HG02642 (cell line): Measurements from ENCODE around the gene RNF103.

Source experiments
- ATAC-seq: cut with Tn5 transposase; IDR thresholded peaks from one replicate; pipeline ENCODE4 v1.9.1; 2021; ENCODE audit warnings: mild to moderate bottlenecking; ENCODE audit not compliant: unreplicated experiment, poor library complexity

Gene RNF103

GRCh38 chr2:86577817-86578456 lies 45.7 kb downstream of the RNF103 start:
- ATAC-seq: no peak

DNA sequence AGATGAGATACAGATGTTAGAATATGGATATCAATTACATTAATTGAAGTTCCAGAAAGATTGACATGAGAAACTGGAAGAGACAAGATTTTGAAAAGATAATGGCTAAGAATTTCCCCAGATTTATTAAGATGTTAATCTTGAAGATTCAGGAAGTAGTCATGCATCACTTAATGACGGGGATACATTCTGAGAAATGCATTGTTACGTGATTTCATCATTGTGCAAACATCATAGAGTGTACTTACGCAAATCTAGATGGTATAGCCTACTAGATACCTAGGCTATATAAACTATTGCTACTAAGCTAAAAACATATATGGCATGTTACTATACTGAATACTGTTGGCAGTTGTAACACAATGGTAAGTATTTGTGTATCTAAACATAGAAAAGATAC lies 53.6 kb downstream of the RNF103 start:
- no peak for ATAC-seq

DNA sequence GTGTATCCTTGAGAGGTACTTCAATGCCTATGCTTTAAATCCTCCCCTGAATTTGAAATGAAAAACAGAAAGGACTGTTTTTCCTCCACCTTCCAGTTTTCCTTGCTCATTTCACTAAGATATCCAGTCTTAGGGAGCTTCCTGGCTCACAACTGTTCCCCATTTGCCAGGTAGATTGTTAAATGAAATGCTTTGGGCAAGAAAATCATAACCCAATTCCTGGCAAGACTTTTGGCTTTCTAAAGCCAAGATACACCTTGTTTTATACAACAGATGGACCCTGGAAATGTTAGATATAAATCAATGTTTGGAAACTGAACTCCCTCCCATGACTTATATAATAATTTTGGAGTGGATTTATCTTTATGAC lies 56.9 kb downstream of the RNF103 start:
- ATAC-seq: no peak

DNA sequence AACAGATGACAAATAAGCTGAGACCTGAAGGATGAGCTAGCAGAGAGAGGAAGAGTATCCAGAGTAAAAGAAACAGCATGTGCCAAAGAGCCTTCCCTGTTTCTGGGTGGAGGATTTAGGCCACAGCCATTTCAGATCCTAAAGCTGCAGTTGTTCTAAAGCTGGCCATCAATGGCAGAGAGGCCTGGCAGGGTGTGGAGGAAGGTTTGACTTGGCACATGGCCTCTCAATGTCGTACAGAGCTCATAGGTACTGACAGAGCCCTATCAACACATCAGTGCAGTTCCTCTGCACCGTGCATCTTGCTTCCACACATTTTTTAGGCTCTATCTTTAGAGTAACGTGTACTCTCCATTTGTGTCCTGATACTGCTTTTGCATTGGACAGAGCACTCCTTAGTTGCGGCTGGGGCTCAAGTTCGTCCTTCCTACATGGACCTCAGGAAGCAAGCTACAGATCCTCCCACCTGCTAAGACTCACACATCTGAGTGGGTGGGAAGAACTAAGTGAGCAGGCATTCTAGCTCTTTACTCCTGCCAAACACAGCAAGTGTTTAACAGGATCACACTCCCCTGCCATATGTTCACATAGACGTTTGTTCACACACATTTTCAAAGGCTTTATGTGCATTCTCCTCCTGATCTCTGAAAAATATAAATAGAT lies 57.4 kb downstream of the RNF103 start:
- no peak for ATAC-seq

DNA sequence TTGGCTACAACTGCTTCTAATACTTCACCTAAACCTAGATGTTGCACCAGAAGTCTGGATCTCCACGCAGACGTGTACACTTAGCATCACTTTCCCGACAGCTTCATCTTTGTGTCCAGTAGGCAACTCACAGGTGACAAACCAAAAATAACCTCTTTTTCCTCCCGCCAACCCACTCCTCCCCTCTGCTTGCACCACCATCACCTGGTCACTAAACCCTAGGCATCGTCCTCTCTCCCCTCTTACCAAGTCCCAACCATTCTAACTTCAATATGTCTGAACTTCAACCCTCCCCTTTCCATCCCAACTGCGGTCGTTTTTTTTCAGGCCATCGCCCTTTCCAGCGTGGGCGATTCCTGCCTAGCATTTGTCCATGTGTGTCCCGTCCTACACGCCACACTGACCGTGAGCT lies 60.0 kb downstream of the RNF103 start:
- ATAC-seq: no peak

DNA sequence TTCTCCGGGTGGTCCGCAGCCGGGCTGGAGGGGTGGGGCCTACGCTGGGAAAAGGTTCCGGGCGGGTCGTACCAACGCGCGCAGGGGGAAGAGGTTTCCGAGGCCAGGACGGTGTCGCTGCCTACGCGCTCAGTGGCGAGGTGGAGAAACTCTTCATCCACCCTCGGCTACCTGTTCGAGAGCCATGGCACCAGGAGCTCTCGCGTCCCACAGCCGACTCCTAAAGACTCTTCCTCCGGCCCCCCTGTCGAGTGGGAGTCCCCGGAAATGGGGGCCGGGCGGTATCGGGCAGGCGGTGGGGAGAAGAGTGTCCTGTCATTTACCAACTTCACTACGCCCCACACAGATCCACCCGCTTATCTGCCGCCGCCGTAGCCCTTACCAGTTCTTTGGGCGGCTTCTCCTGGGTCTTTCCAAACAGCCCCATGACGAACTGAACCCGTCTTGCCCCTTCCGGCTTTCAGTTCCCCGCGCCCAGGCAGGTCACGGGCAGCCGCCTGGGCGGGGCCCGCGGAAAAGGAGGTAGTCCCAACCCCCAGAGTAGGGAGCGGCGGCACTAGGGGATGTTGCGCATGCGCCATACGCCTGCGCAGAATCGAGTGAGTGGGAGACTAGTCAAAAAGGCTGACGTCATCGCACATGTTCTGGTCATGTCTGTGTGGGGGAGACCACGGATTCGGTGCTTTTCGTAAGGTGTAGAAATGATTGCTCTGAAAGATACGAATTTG lies 60.6 kb downstream of the RNF103 start, which contains the start of gene CHMP3:
CHMP3 (minus strand) TSS at position 522 of the 728 bp plus-strand sequence; CDS start at position 427, 95 bp downstream.
- ATAC-seq: peak; percentile 92

DNA sequence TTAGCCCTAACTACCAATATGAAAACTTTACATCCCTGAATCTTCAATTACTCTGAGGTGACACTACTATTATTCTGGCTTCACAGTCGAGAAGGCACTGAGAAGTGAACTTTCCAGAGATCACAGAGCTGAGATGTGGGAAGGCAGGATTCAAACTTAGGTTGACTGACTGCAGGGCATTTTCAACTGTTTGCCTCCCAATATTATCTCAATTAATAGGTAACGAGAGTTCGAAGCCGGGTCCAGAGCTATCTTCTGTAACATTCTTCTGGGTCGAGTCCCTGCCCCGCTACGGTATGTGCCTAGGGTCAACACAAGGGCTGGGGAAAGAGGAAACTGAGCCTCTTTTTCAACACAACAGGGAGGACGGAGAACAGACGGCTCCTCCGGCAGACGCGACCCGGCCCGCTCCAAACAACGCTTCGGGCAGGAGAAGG lies 61.2 kb downstream of the RNF103 start:
- no peak for ATAC-seq

- ATAC-seq: no peak
Measured at GRCh38 chr2:86557836-86558235, 65.8 kb downstream of the RNF103 start.

DNA sequence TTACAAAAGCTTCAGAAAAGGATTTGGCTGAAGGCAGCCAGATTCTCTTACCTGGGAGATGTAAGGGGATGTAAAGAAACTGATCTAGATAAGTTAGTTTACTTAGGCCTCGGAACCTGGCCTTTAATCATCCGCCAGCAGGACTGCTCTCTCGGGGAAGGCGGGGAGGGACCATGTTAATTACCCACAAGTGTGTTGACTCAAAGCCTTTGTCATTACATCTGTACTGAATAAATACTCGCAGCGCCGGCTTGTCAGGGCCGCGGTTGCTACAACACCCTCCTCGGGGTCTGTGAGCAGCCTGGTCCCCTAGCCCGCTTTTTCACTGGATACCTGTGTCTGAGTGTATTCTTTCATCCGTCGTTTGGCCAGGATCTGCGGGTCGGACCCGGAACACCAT lies 67.2 kb downstream of the RNF103 start:
- ATAC-seq: no peak
